Measurements from ENCODE around the gene CRACDL. TPM values are rescaled to one million over a fixed set of nuclear protein-coding genes. Genes with fewer than 3 reads are reported as not detected.

The CRACDL gene
- total and polyA plus RNA-seq, 2 donors (not counting 1 experiment from before 2014, with no cell fraction given), result 0.25 TPM; not detected in 1

GRCh38 chr2:98799375-98800329 lies 136.4 kb downstream of the CRACDL start:
- intact Hi-C loops (cut with micrococcal nuclease), result no loop called here
- Histone ChIP-seq H3K4me1 (ENCODE audit: control insufficient read depth in 2 of 2, insufficient read depth in 2 of 2, low read length in 2 of 2) (no peaks in the 10 kb centered on the region), H3K27me3 (replicated peaks in 1 of 4; ENCODE audit: control extremely low read depth in 1 of 4, control insufficient read depth in 3 of 4, insufficient read depth in 4 of 4, low read length in 3 of 4) (no peaks in the 10 kb centered on the region), H3K27ac (ENCODE audit: low read length in 2 of 2) (no peak overlapping the region), H4K20me1 (ENCODE audit: control insufficient read depth, insufficient read depth, low read length, poor library complexity, severe bottlenecking) (no peaks in the 10 kb centered on the region), H2AFZ (ENCODE audit: insufficient read depth, low read depth, low read length, poor library complexity, severe bottlenecking) (no peak overlapping the region), H3K9me3 (ENCODE audit: control extremely low read depth in 1 of 3, control insufficient read depth in 2 of 3, insufficient read depth in 1 of 3, low read length in 2 of 3) (no peaks in the 10 kb centered on the region), H3K36me3 (replicated peaks in 1 of 2; ENCODE audit: control extremely low read depth in 1 of 2, control insufficient read depth in 1 of 2, extremely low read depth in 1 of 2, insufficient read depth in 2 of 2, low read length in 1 of 2) (no peaks in the 10 kb centered on the region), H3K4me3 (ENCODE audit: control extremely low read depth in 1 of 5, extremely low read depth in 1 of 5, insufficient read depth in 1 of 5, low read depth in 2 of 5, low read length in 4 of 5) (no peak overlapping the region), H3K4me2 (replicated peaks; ENCODE audit: low read depth, low read length, poor library complexity, severe bottlenecking) (no peak overlapping the region), H3K9ac (ENCODE audit: low read length) (no peak overlapping the region), H3K79me2 (ENCODE audit: control insufficient read depth, insufficient read depth, low read length) (no peaks in the 10 kb centered on the region)
- Mint-ChIP-seq H3K27ac (no peak overlapping the region), H3K9me3 (ENCODE audit: insufficient read depth) (no peaks in the 10 kb centered on the region), H3K27me3 (peaks cover 2% of the 10 kb centered on the region), H3K4me1 (no peaks in the 10 kb centered on the region), H3K4me3 (no peak overlapping the region)
- no peak for TF ChIP-seq EZH2 (IDR thresholded peaks at IDR 0.05; ENCODE audit: borderline replicate concordance, insufficient read depth, low read depth, low read length, poor library complexity, severe bottlenecking)
- TF ChIP-seq, protein P1, sequence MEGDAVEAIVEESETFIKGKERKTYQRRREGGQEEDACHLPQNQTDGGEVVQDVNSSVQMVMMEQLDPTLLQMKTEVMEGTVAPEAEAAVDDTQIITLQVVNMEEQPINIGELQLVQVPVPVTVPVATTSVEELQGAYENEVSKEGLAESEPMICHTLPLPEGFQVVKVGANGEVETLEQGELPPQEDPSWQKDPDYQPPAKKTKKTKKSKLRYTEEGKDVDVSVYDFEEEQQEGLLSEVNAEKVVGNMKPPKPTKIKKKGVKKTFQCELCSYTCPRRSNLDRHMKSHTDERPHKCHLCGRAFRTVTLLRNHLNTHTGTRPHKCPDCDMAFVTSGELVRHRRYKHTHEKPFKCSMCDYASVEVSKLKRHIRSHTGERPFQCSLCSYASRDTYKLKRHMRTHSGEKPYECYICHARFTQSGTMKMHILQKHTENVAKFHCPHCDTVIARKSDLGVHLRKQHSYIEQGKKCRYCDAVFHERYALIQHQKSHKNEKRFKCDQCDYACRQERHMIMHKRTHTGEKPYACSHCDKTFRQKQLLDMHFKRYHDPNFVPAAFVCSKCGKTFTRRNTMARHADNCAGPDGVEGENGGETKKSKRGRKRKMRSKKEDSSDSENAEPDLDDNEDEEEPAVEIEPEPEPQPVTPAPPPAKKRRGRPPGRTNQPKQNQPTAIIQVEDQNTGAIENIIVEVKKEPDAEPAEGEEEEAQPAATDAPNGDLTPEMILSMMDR (IDR thresholded peaks at IDR 0.05), result no peak
- DNase-seq (no peak), ATAC-seq (ENCODE audit: low read depth) (no peak)
- WGBS (ENCODE audit: insufficient coverage), result 88% methylated on average over 9 of the region's 10 CpGs
- ChIA-PET POLR2A (interaction anchor here (0.6 kb wide), 1 partner anchor 11 kb away, joined by 8 read pairs; no protein-coding TSS in a partner anchor), CTCF (interaction anchor here (1.5 kb wide), 1 partner anchor 150 kb away, joined by 3 read pairs; no protein-coding TSS in a partner anchor)

Data from B cell (primary cell).